A549 (cell line): ENCODE data around the gene ZMYND10.

ENCODE experiments used
- BHLHE40 ChIP-seq: IDR thresholded peaks from 2 replicates; pipeline ENCODE4 v1.6.1; 2012; ENCODE audit warnings: low read depth, low read length, inconsistent platforms
- CBX2 ChIP-seq: fragments of 200-600 bp; sonication (generic); IDR thresholded peaks from 2 replicates; pipeline ENCODE4 v1.6.1; 2016; ENCODE audit warnings: low read depth, mild to moderate bottlenecking, borderline replicate concordance
- CTCF ChIP-seq: fragments of >200 bp; sonication (Bioruptor Twin); formaldehyde crosslinking; IDR thresholded peaks from 3 replicates; pipeline ENCODE4 v1.5.1; 2016
- EHMT2 ChIP-seq: fragments of 200-600 bp; sonication (generic); IDR thresholded peaks from 2 replicates; pipeline ENCODE4 v1.6.1; 2016; ENCODE audit warnings: antibody characterized with exemption, low read depth, mild to moderate bottlenecking, moderate library complexity
- EP300 ChIP-seq, 2 experiments: fragments of >200 bp; sonication (Bioruptor Twin); formaldehyde crosslinking; IDR thresholded peaks; 2 replicates in 1 of 2; 3 replicates in 1 of 2; pipeline ENCODE4 v1.6.1; 2016 to 2017
- HOXA7 ChIP-seq: fragments of 250-450 bp; sonication (Bioruptor Pico); IDR thresholded peaks from 2 replicates; pipeline ENCODE4 v1.5.0; 2020; ENCODE audit warnings: mild to moderate bottlenecking, moderate library complexity
- JUNB ChIP-seq: fragments of >200 bp; sonication (Bioruptor Twin); formaldehyde crosslinking; IDR thresholded peaks from 2 replicates; pipeline ENCODE4 v1.6.1; 2016
- MYC ChIP-seq: IDR thresholded peaks from 2 replicates; pipeline ENCODE4 v1.6.1; 2012; ENCODE audit warnings: mild to moderate bottlenecking, inconsistent platforms, low read length, improper control_type of control experiment, borderline replicate concordance
- POLR2A ChIP-seq: IDR thresholded peaks from 2 replicates; pipeline ENCODE4 v1.6.1; 2012; ENCODE audit warnings: mild to moderate bottlenecking, low read length
- RCOR1 ChIP-seq: fragments of 150-350 bp; IDR thresholded peaks from 2 replicates; pipeline ENCODE4 v1.6.1; 2014; ENCODE audit warnings: antibody characterized with exemption, low read length, low read depth
- TF ChIP-seq, protein P1 (sequence below): IDR thresholded peaks from 2 replicates; pipeline ENCODE4 v1.6.1; 2012

DNA sequence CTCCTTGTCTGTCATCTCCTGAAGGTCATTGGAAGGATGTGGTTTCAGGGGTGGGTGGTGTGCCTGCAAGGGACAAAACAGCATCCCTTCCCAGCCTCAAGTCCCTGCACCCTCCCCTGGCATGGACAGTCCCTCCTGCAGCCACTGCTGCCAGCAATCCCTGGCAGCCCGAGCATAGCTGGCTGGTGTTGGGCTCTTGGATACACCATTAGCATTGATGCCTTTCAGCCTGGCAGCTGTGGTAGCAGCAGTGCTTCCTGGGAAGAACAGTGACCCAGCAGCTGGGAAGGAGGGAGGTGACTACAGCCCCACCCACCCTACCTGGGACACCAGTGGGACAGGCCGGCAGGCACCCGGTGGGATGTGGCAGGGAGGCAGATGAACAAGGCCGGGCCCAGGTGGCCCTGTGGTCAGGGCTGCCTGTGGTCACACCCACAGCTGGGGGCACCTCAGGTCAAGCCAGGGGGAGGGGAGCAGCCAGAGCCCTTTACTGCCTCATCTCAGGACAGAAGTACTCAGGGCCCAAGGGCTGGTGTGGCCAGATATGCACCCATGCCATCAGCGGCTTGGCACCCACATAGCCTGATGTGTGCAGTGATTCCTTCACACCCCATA lies 46.7 kb upstream of the ZMYND10 start:
- TF ChIP-seq RCOR1 (no peak), CBX2 (no peak), CTCF (no peak), EP300 (IDR thresholded peaks at IDR 0.05) (no peak), MYC (no peak), POLR2A (no peak), JUNB (no peak), HOXA7 (CRISPR knock-in tag) (no peak), EHMT2 (no peak), BHLHE40 (no peak)
- TF ChIP-seq, protein P1, sequence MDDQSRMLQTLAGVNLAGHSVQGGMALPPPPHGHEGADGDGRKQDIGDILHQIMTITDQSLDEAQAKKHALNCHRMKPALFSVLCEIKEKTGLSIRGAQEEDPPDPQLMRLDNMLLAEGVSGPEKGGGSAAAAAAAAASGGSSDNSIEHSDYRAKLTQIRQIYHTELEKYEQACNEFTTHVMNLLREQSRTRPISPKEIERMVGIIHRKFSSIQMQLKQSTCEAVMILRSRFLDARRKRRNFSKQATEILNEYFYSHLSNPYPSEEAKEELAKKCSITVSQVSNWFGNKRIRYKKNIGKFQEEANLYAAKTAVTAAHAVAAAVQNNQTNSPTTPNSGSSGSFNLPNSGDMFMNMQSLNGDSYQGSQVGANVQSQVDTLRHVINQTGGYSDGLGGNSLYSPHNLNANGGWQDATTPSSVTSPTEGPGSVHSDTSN: no peak
